GM10248 (cell line): Measurements from ENCODE around the gene GREB1L.

ENCODE experiments used
- CTCF ChIA-PET: fragments of 300-600 bp; sonication (Branson Sonifier 250); formaldehyde crosslinking; extraction: SDS; loops from one replicate; lab custom pipeline; 2021; ENCODE audit warnings: antibody characterized with exemption; lab: Yijun Ruan, JAX
- POLR2A ChIA-PET: fragments of 350-650 bp; sonication (Branson Sonifier 250); formaldehyde crosslinking; extraction: SDS; loops from one replicate; lab custom pipeline; 2020; ENCODE audit warnings: antibody characterized with exemption; lab: Yijun Ruan, JAX
- DNase-seq: peaks from one replicate; pipeline ENCODE4 v3.0.0; 2012; ENCODE audit errors: extremely low spot score
- CTCF ChIP-seq: IDR thresholded peaks from 2 replicates; pipeline ENCODE4 v1.5.1; 2012; ENCODE audit warnings: mild to moderate bottlenecking, low read depth; ENCODE audit errors: extremely low read depth, missing control alignments, control extremely low read depth

The GREB1L gene

DNA sequence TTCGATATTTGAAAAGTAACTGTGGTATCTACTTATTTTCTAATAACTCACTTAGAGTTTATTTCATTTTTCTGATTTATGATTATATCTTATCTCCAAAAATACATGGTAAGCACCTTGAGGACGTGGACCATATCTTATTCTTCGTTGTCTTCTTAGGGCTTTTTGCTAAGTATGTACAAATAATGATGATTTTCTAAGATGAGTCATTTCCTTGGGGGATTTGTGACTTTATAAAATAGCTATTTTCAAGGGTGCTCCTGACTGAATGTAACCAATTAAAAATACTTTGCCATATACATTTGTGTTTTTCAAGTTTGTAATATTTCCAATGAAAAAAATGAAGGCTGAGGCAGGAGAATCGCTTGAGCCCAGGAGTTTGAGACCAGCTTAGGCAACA, 56.3 kb downstream of the GREB1L start:
- ChIA-PET POLR2A (no interaction called here), CTCF (no interaction called here)
- no peak for DNase-seq
- TF ChIP-seq CTCF: no peak

GRCh38 chr18:21300035-21300907, 58.2 kb downstream of the GREB1L start:
- ChIA-PET CTCF (no interaction called here), POLR2A (no interaction called here)
- TF ChIP-seq CTCF: no peak
- no peak for DNase-seq

DNA sequence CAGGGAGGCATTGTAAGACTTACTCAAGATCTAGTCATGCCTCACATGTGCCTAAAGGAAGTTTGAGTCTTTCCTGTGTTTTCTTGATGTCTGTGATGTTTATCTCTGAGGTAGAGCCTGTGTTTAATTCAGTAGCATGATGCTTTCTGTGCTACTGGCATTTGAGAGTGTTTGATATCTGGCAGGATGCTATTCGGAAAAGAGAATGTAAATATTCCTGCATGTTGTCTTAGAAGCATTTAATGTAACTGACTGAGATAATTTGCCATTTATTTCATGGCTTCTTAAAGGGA, 58.8 kb downstream of the GREB1L start:
- no peak for DNase-seq
- TF ChIP-seq CTCF: no peak
- CTCF ChIA-PET: no interaction called here
- POLR2A ChIA-PET: no interaction called here

DNA sequence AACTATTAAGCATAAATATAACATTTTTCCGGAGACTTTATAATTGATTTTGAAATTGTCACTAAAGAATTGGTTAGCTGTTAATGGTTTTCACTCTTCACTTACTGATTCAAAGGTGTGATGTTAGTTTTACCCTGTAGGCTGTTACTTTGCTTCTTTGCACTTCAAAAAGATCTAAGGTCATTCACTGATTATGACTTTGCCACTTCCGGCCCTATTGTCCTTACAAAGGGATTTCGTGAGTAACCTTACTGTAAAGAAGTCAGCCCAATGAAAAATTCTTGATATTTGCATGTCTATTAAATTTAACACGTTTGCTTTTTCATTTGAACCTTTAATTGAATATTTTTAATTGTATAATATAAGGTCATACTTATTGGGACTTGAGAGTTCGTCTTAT, 61.4 kb downstream of the GREB1L start:
- ChIA-PET POLR2A (no interaction called here), CTCF (no interaction called here)
- DNase-seq: no peak
- no peak for TF ChIP-seq CTCF

GRCh38 chr18:21303895-21304294, 61.9 kb downstream of the GREB1L start:
- ChIA-PET POLR2A (no interaction called here), CTCF (no interaction called here)
- TF ChIP-seq CTCF: no peak
- DNase-seq: no peak

- DNase-seq: no peak
- CTCF ChIA-PET: no interaction called here
- no peak for TF ChIP-seq CTCF
Measured at GRCh38 chr18:21305621-21306020, 63.6 kb downstream of the GREB1L start.

GRCh38 chr18:21306368-21306767, 64.3 kb downstream of the GREB1L start:
- CTCF ChIA-PET: no interaction called here
- POLR2A ChIA-PET: no interaction called here
- TF ChIP-seq CTCF: no peak
- no peak for DNase-seq

More at GRCh38 chr18:21305621-21306020, 63.6 kb downstream of the GREB1L start:
- POLR2A ChIA-PET: no interaction called here
